Right lobe of liver (tissue), 4 donors: Measurements from ENCODE around the gene KCNMA1.

ENCODE experiments used
- CTCF ChIP-seq, 4 donors: fragments of 200-600 bp in 3 of 4; fragments of 450-650 bp in 1 of 4; IDR thresholded peaks; one replicate each; pipeline versions ENCODE4 v1.5.1 to v1.8.0; 2016 to 2022; ENCODE audit warnings: antibody characterized with exemption in 4 of 4, mild to moderate bottlenecking in 2 of 4
- POLR2A ChIP-seq: fragments of 450-650 bp; IDR thresholded peaks from one replicate; pipeline ENCODE4 v1.6.1; 2017; ENCODE audit warnings: antibody characterized with exemption, mild to moderate bottlenecking
- donor health status: DM: no; HTN: no; CAD: no.
- donor health status: DM: no; HTN: no; CAD: no.
- donor health status: DM: no; HTN: yes; CAD: no.

GRCh38 chr10:77644557-77645243, 7.1 kb upstream of the KCNMA1 start:
- no peak for TF ChIP-seq CTCF (IDR thresholded peaks at IDR 0.05)
- TF ChIP-seq POLR2A: no peak
